Measurements from ENCODE around the gene LIMD2. TPM values are rescaled to one million over a fixed set of nuclear protein-coding genes. Genes with fewer than 3 reads are reported as not detected.

The LIMD2 gene
- total RNA-seq, 4 donors from 2014 or later: 3.1 to 14.9 (median 8.0) TPM

DNA sequence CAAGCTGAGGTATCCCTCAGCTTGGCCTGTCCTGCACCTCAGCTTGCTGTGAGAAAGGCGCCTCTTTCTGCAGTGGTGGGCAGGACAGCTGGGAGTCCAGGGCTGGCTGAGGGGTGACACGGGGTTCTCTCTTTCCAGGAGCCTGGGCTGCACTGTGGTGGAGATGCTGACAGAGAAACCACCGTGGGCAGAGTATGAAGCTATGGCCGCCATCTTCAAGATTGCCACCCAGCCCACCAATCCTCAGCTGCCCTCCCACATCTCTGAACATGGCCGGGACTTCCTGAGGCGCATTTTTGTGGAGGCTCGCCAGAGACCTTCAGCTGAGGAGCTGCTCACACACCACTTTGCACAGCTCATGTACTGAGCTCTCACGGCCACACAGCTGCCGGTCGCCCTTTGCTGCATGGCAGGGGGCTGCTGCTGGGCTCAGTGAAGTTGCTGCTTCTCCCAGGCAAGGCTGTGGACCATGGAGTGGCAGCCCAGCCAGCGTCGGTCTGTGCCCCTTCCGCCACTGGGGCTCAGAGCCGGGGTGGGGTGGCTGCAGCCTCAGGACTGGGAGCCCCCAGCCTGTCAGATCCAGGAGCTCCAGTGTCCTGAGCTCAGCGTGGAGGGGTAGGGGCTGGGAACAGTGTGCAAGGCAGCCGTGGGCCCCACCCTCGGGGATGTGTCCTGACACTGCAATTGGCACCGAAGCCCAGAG, 6.4 kb downstream of the LIMD2 start:
- TF ChIP-seq POLR2A (IDR thresholded peaks at IDR 0.05; ENCODE audit: low read depth) (no peak), EP300 (IDR thresholded peaks at IDR 0.05) (no peak), POLR2AphosphoS5 (IDR thresholded peaks at IDR 0.05) (no peak)
- TF ChIP-seq, protein P1, sequence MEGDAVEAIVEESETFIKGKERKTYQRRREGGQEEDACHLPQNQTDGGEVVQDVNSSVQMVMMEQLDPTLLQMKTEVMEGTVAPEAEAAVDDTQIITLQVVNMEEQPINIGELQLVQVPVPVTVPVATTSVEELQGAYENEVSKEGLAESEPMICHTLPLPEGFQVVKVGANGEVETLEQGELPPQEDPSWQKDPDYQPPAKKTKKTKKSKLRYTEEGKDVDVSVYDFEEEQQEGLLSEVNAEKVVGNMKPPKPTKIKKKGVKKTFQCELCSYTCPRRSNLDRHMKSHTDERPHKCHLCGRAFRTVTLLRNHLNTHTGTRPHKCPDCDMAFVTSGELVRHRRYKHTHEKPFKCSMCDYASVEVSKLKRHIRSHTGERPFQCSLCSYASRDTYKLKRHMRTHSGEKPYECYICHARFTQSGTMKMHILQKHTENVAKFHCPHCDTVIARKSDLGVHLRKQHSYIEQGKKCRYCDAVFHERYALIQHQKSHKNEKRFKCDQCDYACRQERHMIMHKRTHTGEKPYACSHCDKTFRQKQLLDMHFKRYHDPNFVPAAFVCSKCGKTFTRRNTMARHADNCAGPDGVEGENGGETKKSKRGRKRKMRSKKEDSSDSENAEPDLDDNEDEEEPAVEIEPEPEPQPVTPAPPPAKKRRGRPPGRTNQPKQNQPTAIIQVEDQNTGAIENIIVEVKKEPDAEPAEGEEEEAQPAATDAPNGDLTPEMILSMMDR (IDR thresholded peaks at IDR 0.05): no peak
- 93% methylated on average over 17 of the region's 18 CpGs for WGBS
- intact Hi-C loops (cut with DNase I): no loop called here
- no peak for DNase-seq (ENCODE audit: extremely low spot score)
- peaks cover 3 to 28% (median 18%) of the 10 kb centered on the region in 4 donors for H3K4me1 ChIP-seq
- H3K27me3 ChIP-seq: no peaks in the 10 kb centered on the region
- no peak overlapping the region for H3K4me3 ChIP-seq
- no peak overlapping the region for H3K27ac ChIP-seq (replicated peaks in 1 of 4)
- no peaks in the 10 kb centered on the region for H3K9me3 ChIP-seq
- H3K36me3 ChIP-seq: peaks cover 56 to 71% (median 70%) of the 10 kb centered on the region in 4 donors

DNA sequence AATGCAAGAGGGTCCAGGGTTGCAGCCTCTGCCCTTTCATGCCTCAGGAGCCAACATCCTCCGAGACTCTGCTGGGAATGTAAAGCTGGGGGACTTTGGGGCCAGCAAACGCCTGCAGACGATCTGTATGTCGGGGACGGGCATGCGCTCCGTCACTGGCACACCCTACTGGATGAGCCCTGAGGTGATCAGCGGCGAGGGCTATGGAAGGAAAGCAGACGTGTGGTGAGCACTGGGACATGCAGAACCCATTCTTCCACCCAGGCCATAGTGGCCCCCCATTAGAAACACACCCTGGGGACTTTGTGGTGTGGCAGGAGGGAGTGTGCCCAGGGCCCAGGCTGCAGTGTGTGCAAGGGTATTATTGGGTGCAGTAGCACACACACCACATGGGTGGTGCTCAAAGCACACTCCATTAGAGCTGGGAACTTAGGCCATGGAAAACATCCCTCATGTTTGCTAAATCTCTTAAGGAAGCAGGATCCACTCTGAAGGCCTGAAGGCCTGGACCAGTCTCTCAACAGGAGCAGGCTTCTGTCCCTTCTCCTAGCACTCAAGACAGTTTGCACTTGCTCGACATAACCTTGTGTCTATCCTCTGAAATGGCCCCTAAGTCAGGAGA, 7.6 kb downstream of the LIMD2 start:
- H3K36me3 ChIP-seq: peaks cover 59 to 83% (median 78%) of the 10 kb centered on the region in 4 donors
- H3K27me3 ChIP-seq: no peaks in the 10 kb centered on the region
- TF ChIP-seq POLR2AphosphoS5 (IDR thresholded peaks at IDR 0.05) (no peak), POLR2A (IDR thresholded peaks at IDR 0.05; ENCODE audit: low read depth) (no peak), EP300 (IDR thresholded peaks at IDR 0.05) (no peak)
- TF ChIP-seq, protein P1 (IDR thresholded peaks at IDR 0.05): no peak
- no peaks in the 10 kb centered on the region for H3K9me3 ChIP-seq
- intact Hi-C loops (cut with DNase I): no loop called here
- no peak overlapping the region for H3K4me3 ChIP-seq
- H3K27ac ChIP-seq (replicated peaks in 1 of 4): no peak overlapping the region
- WGBS: 95% methylated on average over 11 of the region's 11 CpGs
- DNase-seq (ENCODE audit: extremely low spot score): no peak
- peaks cover 0 to 15% (median 5%) of the 10 kb centered on the region in 4 donors for H3K4me1 ChIP-seq

DNA sequence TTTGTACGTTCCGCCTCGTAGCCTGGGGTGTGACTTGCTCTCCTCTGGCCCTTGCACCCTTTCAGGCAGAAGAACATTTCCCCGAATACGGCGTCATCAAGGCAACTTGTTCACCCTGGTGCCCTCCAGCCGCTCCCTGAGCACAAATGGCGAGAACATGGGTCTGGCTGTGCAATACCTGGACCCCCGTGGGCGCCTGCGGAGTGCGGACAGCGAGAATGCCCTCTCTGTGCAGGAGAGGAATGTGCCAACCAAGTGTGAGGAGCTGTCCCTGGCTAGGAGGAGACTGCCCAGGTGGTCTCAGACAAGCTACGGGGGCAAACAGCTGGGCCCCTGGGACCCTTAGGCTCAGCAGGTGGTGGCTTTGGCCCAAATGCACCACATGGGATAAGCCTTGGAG, 10.4 kb downstream of the LIMD2 start:
- no peak for DNase-seq (ENCODE audit: extremely low spot score)
- H3K4me1 ChIP-seq: peaks cover 11 to 27% (median 22%) of the 10 kb centered on the region in 4 donors
- no peak for TF ChIP-seq EP300 (IDR thresholded peaks at IDR 0.05)
- TF ChIP-seq POLR2AphosphoS5 (IDR thresholded peaks at IDR 0.05): no peak
- no peak for TF ChIP-seq POLR2A (IDR thresholded peaks at IDR 0.05; ENCODE audit: low read depth)
- TF ChIP-seq, protein P1 (IDR thresholded peaks at IDR 0.05): no peak
- H3K27ac ChIP-seq (replicated peaks in 1 of 4): no peak overlapping the region
- WGBS: 98% methylated on average over 13 of the region's 14 CpGs
- H3K4me3 ChIP-seq: no peak overlapping the region
- peaks cover 59 to 89% (median 76%) of the 10 kb centered on the region in 4 donors for H3K36me3 ChIP-seq
- no peaks in the 10 kb centered on the region for H3K9me3 ChIP-seq
- intact Hi-C loops (cut with DNase I): no loop called here
- H3K27me3 ChIP-seq: no peaks in the 10 kb centered on the region

DNA sequence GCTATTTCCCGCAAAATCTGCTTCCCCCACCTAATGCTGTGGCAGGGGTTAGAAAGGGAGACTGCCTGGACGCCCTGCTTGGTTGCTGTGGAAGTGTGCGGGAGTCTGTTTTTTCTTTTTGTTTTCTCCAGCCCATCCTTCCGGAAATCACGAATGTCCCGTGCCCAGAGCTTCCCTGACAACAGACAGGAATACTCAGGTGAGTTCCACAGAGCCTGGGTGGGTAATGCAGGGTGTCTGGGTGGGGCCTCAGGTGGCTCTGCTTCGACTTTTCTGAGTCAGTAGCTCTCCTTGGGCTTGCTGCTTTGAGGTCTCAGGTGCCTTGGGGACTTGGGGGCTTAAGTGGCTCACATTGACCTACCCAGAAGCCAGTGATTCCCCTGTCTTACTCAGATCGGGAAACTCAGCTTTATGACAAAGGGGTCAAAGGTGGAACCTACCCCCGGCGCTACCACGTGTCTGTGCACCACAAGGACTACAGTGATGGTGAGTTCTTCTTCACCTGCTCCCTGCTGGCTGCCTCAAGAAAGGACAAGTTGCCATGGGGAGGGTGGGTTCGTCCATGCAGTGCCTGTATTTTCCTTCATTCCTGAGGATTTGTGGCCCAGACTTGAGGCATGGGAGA, 11.4 kb downstream of the LIMD2 start:
- no peaks in the 10 kb centered on the region for H3K9me3 ChIP-seq
- H3K4me1 ChIP-seq: peaks cover 17 to 32% (median 30%) of the 10 kb centered on the region in 4 donors
- WGBS: 90% methylated on average over 11 of the region's 12 CpGs
- H3K4me3 ChIP-seq: no peak overlapping the region
- TF ChIP-seq, protein P1 (IDR thresholded peaks at IDR 0.05): no peak
- TF ChIP-seq EP300 (IDR thresholded peaks at IDR 0.05) (no peak), POLR2AphosphoS5 (IDR thresholded peaks at IDR 0.05) (no peak), POLR2A (IDR thresholded peaks at IDR 0.05; ENCODE audit: low read depth) (no peak)
- H3K27ac ChIP-seq (replicated peaks in 1 of 4): no peak overlapping the region
- no peak for DNase-seq (ENCODE audit: extremely low spot score)
- H3K27me3 ChIP-seq: no peaks in the 10 kb centered on the region
- H3K36me3 ChIP-seq: peaks cover 54 to 89% (median 71%) of the 10 kb centered on the region in 4 donors
- intact Hi-C loops (cut with DNase I): no loop called here
